Lung microvascular endothelial cell (primary cell): ENCODE measurements around the gene GRIN2C. TPM values are rescaled to one million over a fixed set of nuclear protein-coding genes. Genes with fewer than 3 reads are reported as not detected.
A peak's percentile ranks its signal among the peaks of the same experiment; 100 is the strongest.

Source experiments
- DNase-seq, 2 donors: peaks; one replicate each; pipeline versions ENCODE4 v3.0.0 to v3.0.0-alpha.2; 2010; ENCODE audit warnings: low read depth in 2 of 2
- total RNA-seq: library from RNA; depleted of rRNA; stranded (reverse); fragments of >200 nt; gene quantifications from 2 replicates; pipeline ENCODE4 v1.2.1, GENCODE V29; 2014

Gene GRIN2C
- total RNA-seq, 1 donor from 2014 or later: under 0.01 TPM

GRCh38 chr17:74864297-74864865, 4.7 kb upstream of the GRIN2C start:
- DNase-seq: no peak

GRCh38 chr17:74863420-74864296, 4.0 kb upstream of the GRIN2C start:
- DNase-seq: no peak

GRCh38 chr17:74862919-74863318, 3.2 kb upstream of the GRIN2C start:
- DNase-seq: no peak

GRCh38 chr17:74862108-74862901, 2.6 kb upstream of the GRIN2C start:
- DNase-seq: peak; percentile 51 to 61

- DNase-seq: no peak
Observed at GRCh38 chr17:74861662-74862107, 2.0 kb upstream of the GRIN2C start.

- no peak for DNase-seq
Observed at GRCh38 chr17:74860872-74861661, 1.4 kb upstream of the GRIN2C start.

GRCh38 chr17:74860229-74860871, 665 bp upstream of the GRIN2C start:
- no peak for DNase-seq

- DNase-seq: no peak
Observed at GRCh38 chr17:74858672-74859458, 820 bp downstream of the GRIN2C start.

- DNase-seq: no peak
Observed at GRCh38 chr17:74857191-74857590, 2.5 kb downstream of the GRIN2C start.

GRCh38 chr17:74856112-74856511, 3.6 kb downstream of the GRIN2C start:
- no peak for DNase-seq

GRCh38 chr17:74855323-74855722, 4.4 kb downstream of the GRIN2C start:
- no peak for DNase-seq

- no peak for DNase-seq
Observed at GRCh38 chr17:74854792-74855191, 4.9 kb downstream of the GRIN2C start.

GRCh38 chr17:74853669-74854068, 6.0 kb downstream of the GRIN2C start:
- DNase-seq: no peak

- DNase-seq: no peak
Observed at GRCh38 chr17:74853048-74853397, 6.7 kb downstream of the GRIN2C start.

GRCh38 chr17:74852237-74853047, 7.2 kb downstream of the GRIN2C start:
- DNase-seq: peak in 1 of 2 donors; percentile 28

GRCh38 chr17:74851612-74852236, 8.0 kb downstream of the GRIN2C start:
- no peak for DNase-seq

GRCh38 chr17:74850914-74851313, 8.8 kb downstream of the GRIN2C start:
- DNase-seq: no peak

GRCh38 chr17:74850310-74850709, 9.4 kb downstream of the GRIN2C start:
- no peak for DNase-seq
